HCT116 (cell line): ENCODE data around the gene S1PR3.

Experiments
- CTCF ChIP-seq, 3 experiments: fragments of 200-600 bp in 1 of 3; sonication (generic) in 1 of 3; IDR thresholded peaks in 2 of 3; conservative IDR thresholded peaks in 1 of 3; 2 replicates each; pipeline ENCODE4 v1.5.1; 2012 to 2017; ENCODE audit warnings: low read depth in 2 of 3, low read length in 2 of 3, antibody characterized with exemption in 1 of 3, borderline replicate concordance in 1 of 3, control low read depth in 1 of 3, mild to moderate bottlenecking in 1 of 3, mixed read lengths in 1 of 3, mixed run types in 1 of 3, moderate library complexity in 1 of 3; ENCODE audit not compliant: insufficient read depth in 1 of 3
- EGR1 ChIP-seq: IDR thresholded peaks from 2 replicates; pipeline ENCODE4 v1.6.1; 2012; ENCODE audit warnings: low read depth
- EZH2 ChIP-seq: fragments of 200-600 bp; sonication (generic); IDR thresholded peaks from 2 replicates; pipeline ENCODE4 v1.6.1; 2017; ENCODE audit warnings: antibody characterized with exemption, mixed run types
- POLR2A ChIP-seq: IDR thresholded peaks from 2 replicates; pipeline ENCODE4 v1.7.0; 2011; ENCODE audit warnings: borderline replicate concordance; ENCODE audit not compliant: insufficient read depth, insufficient read length; ENCODE audit errors: extremely low read depth
- SIN3A ChIP-seq: IDR thresholded peaks from 2 replicates; pipeline ENCODE4 v1.6.1; 2012; ENCODE audit warnings: low read depth
- YY1 ChIP-seq: IDR thresholded peaks from 2 replicates; pipeline ENCODE4 v1.6.1; 2011; ENCODE audit warnings: low read length, low read depth, moderate library complexity, mild to moderate bottlenecking; ENCODE audit not compliant: insufficient replicate concordance; ENCODE audit errors: extremely low read depth
- ZNF274 ChIP-seq: fragments of 200-500 bp; sonication (Bioruptor generic); IDR thresholded peaks from 2 replicates; pipeline ENCODE4 v1.6.1; 2014; ENCODE audit warnings: mild to moderate bottlenecking, low read depth, low read length, inconsistent platforms
- TF ChIP-seq, protein P1 (sequence below): IDR thresholded peaks from 2 replicates; pipeline ENCODE4 v1.6.1; 2012
- TF ChIP-seq, protein P2 (sequence below): IDR thresholded peaks from 2 replicates; pipeline ENCODE4 v1.6.1; 2012

- no peak for TF ChIP-seq CTCF (IDR thresholded peaks at IDR 0.05 in 2 of 3, conservative IDR thresholded peaks at IDR 0.05 in 1 of 3; ENCODE audit: borderline replicate concordance in 1 of 3, insufficient read depth in 1 of 3, low read depth in 2 of 3, low read length in 2 of 3)
- TF ChIP-seq, protein P1, sequence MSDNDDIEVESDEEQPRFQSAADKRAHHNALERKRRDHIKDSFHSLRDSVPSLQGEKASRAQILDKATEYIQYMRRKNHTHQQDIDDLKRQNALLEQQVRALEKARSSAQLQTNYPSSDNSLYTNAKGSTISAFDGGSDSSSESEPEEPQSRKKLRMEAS = no peak
- TF ChIP-seq POLR2A = no peak
- TF ChIP-seq SIN3A = no peak
- no peak for TF ChIP-seq EGR1
- TF ChIP-seq EZH2 = no peak
- TF ChIP-seq ZNF274 = no peak
- TF ChIP-seq YY1 = no peak
- TF ChIP-seq, protein P2, sequence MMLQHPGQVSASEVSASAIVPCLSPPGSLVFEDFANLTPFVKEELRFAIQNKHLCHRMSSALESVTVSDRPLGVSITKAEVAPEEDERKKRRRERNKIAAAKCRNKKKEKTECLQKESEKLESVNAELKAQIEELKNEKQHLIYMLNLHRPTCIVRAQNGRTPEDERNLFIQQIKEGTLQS = no peak
Measured at GRCh38 chr9:88986776-88987175, 4.5 kb upstream of the S1PR3 start.
